Measurements from ENCODE around the gene HACD3. TPM values are rescaled to one million over a fixed set of nuclear protein-coding genes. Genes with fewer than 3 reads are reported as not detected.

HACD3 gene
- total and polyA plus RNA-seq, 9 of the 15 experiments (the other 6 are each of a cell fraction or from before 2014, with no cell fraction given): 48.1 to 117 (median 72.8) TPM

DNA sequence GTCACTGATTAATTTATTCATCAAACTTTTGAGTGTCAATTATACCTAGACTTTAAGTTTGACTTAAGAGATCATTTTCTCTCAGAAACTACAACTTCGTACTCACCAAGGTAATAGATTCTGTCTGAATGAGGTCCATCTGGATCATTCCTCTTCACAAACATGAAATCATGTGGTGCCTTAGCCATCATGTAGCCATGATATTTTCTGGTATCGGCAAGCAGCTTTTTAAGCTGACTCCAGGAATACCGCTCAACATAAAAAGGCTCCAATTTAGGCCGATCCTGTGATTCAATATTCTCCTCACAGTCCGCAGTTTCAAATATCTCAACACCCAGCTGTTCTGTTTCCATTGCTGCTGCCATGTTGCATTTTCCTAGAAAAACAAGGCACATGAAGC, 18.1 kb upstream of the HACD3 start (continued):
- TF ChIP-seq, protein P1, sequence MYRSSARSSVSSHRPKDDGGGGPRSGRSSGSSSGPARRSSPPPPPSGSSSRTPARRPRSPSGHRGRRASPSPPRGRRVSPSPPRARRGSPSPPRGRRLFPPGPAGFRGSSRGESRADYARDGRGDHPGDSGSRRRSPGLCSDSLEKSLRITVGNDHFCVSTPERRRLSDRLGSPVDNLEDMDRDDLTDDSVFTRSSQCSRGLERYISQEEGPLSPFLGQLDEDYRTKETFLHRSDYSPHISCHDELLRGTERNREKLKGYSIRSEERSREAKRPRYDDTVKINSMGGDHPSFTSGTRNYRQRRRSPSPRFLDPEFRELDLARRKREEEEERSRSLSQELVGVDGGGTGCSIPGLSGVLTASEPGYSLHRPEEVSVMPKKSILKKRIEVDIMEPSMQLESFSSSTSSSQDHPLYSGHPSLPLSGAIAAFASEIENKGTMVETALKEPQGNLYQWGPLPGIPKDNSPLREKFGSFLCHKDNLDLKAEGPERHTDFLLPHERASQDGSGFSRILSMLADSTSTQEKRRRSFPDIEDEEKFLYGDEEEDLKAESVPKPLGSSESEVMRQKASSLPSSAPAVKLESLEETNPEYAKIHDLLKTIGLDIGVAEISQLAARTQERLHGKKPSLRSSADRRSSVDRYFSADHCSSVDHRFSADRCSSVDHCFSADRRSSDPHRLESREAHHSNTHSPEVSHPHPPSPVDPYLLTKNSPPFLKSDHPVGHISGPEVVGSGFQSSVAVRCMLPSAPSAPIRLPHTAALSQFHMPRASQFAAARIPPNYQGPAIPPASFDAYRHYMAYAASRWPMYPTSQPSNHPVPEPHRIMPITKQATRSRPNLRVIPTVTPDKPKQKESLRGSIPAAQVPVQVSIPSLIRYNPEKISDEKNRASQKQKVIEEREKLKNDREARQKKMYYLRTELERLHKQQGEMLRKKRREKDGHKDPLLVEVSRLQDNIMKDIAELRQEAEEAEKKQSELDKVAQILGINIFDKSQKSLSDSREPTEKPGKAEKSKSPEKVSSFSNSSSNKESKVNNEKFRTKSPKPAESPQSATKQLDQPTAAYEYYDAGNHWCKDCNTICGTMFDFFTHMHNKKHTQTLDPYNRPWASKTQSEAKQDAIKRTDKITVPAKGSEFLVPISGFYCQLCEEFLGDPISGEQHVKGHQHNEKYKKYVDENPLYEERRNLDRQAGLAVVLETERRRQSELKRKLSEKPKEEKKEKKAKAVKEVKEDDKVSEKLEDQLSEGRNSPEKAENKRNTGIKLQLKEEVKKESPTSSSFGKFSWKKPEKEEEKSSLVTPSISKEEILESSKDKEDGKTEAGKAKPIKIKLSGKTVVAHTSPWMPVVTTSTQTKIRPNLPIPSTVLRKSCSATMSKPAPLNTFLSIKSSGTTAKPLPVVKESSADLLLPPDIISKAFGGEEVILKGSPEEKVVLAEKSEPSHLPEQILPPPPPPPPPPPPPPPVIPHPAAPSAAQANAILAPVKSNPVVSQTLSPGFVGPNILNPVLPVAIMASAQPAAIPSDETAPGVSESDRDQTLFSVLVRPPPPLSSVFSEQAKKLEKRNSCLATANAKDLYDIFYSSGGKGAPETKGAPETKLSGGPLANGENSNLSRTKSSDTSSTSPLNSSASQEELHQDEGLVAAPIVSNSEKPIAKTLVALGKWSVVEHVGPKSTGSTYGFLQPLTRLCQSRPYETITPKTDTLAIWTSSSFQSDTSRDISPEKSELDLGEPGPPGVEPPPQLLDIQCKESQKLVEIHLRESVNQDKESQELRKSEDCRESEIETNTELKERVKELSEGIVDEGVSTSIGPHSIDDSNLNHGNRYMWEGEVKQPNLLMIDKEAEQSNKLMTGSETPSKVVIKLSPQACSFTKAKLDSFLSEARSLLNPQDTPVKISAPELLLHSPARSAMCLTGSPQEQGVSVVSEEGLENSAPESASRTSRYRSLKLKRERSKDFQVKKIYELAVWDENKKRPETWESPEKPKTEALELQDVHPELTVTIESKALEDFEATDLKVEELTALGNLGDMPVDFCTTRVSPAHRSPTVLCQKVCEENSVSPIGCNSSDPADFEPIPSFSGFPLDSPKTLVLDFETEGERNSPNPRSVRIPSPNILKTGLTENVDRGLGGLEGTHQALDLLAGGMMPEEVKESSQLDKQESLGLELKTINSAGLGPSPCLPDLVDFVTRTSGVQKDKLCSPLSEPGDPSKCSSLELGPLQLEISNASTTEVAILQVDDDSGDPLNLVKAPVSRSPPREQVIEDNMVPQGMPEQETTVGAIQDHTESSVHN (IDR thresholded peaks at IDR 0.05; ENCODE audit: borderline replicate concordance in 1 of 2, low read depth in 1 of 2): no peak
- TF ChIP-seq NR2F6 (CRISPR knock-in tag; IDR thresholded peaks at IDR 0.05) (no peak), SOX6 (IDR thresholded peaks at IDR 0.05) (no peak), HEY1 (CRISPR knock-in tag; IDR thresholded peaks at IDR 0.05; ENCODE audit: borderline replicate concordance) (no peak), MCM7 (IDR thresholded peaks at IDR 0.05) (no peak), TCF3 (CRISPR knock-in tag; IDR thresholded peaks at IDR 0.05) (no peak)

All from K562 (cell line).